H1 (cell line): Measurements from ENCODE around the gene EGFR. TPM values are rescaled to one million over a fixed set of nuclear protein-coding genes. Genes with fewer than 3 reads are reported as not detected.

Experiments used
- CTCF ChIA-PET: fragments of 300-600 bp; sonication (Branson Sonifier 250); formaldehyde crosslinking; loops from one replicate; lab custom pipeline; 2021; ENCODE audit not compliant: partially characterized antibody; lab: Charles Lee
- POLR2A ChIA-PET: fragments of 300-600 bp; sonication (Branson Sonifier 250); formaldehyde crosslinking; loops from one replicate; lab custom pipeline; 2021; ENCODE audit warnings: inconsistent platforms; ENCODE audit not compliant: partially characterized antibody; lab: Charles Lee
- DNase-seq, 2 experiments: peaks; one replicate each; pipeline versions ENCODE4 v3.0.0 to v3.0.0-alpha.2; 2010 to 2022; ENCODE audit warnings: low spot score in 2 of 2, low read depth in 1 of 2, mixed read lengths in 1 of 2
- FAIRE-seq: peaks from 2 replicates; lab custom pipeline; 2011; peaks lifted over from hg19 to GRCh38; lab: Jason Lieb, UNC
- H2AFZ ChIP-seq: 2 replicates; pipeline ENCODE4 v1.8.1; 2012; ENCODE audit warnings: low read length, inconsistent platforms
- H2AK5ac ChIP-seq: 2 replicates; pipeline ENCODE4 v1.6.1; 2013; ENCODE audit warnings: low read depth, low read length
- H2BK120ac ChIP-seq: replicated peaks from 2 replicates; pipeline ENCODE3; 2013; ENCODE audit warnings: low read depth, low read length, inconsistent platforms
- H2BK12ac ChIP-seq: 2 replicates; pipeline ENCODE4 v1.6.1; 2013; ENCODE audit warnings: low read depth, low read length
- H2BK15ac ChIP-seq: 2 replicates; pipeline ENCODE4 v1.6.1; 2013; ENCODE audit warnings: low read length
- H2BK20ac ChIP-seq: 2 replicates; pipeline ENCODE4 v1.6.1; 2013; ENCODE audit warnings: low read length
- H2BK5ac ChIP-seq: 2 replicates; pipeline ENCODE4 v1.6.1; 2013; ENCODE audit warnings: low read depth, low read length
- H3K14ac ChIP-seq: 2 replicates; pipeline ENCODE4 v1.6.1; 2013; ENCODE audit warnings: inconsistent platforms; ENCODE audit not compliant: insufficient read length
- H3K18ac ChIP-seq: 2 replicates; pipeline ENCODE4 v1.6.1; 2013; ENCODE audit warnings: low read length; ENCODE audit errors: extremely low read depth
- H3K23ac ChIP-seq: 2 replicates; pipeline ENCODE4 v1.6.1; 2013; ENCODE audit warnings: inconsistent platforms; ENCODE audit not compliant: insufficient read length
- H3K23me2 ChIP-seq: 2 replicates; pipeline ENCODE4 v1.6.1; 2013; ENCODE audit warnings: low read depth, low read length
- H3K27ac ChIP-seq: 2 replicates; pipeline ENCODE4 v1.6.1; 2011; ENCODE audit warnings: low read depth, low read length, inconsistent platforms
- H3K27me3 ChIP-seq, 4 experiments: replicated peaks in 1 of 4; 1 replicate in 1 of 4; 2 replicates in 3 of 4; pipeline versions ENCODE4 v1.6.1 to v1.8.1; 2011 to 2013; ENCODE audit warnings: low read length in 3 of 4, mild to moderate bottlenecking in 3 of 4, inconsistent platforms in 2 of 4, mixed read lengths in 2 of 4, moderate library complexity in 1 of 4; ENCODE audit not compliant: control insufficient read depth in 3 of 4, insufficient read depth in 3 of 4; ENCODE audit errors: extremely low read depth in 1 of 4
- H3K36me3 ChIP-seq, 4 experiments: 2 replicates each; pipeline versions ENCODE4 v1.6.1 to v1.8.1; 2011 to 2013; ENCODE audit warnings: mild to moderate bottlenecking in 4 of 4, low read length in 3 of 4, moderate library complexity in 2 of 4, control low read depth in 1 of 4, inconsistent platforms in 1 of 4; ENCODE audit not compliant: insufficient read depth in 4 of 4, control insufficient read depth in 2 of 4
- H3K4ac ChIP-seq: replicated peaks from 2 replicates; pipeline ENCODE3; 2013; ENCODE audit warnings: low read length, low read depth, mixed read lengths, inconsistent platforms; ENCODE audit not compliant: insufficient read length
- H3K4me1 ChIP-seq, 4 experiments: replicated peaks in 1 of 4; 1 replicate in 1 of 4; 2 replicates in 3 of 4; pipeline versions ENCODE4 v1.6.1 to v1.8.1; 2011 to 2013; ENCODE audit warnings: low read length in 3 of 4, inconsistent platforms in 2 of 4, mixed read lengths in 1 of 4; ENCODE audit not compliant: insufficient read depth in 4 of 4, control insufficient read depth in 3 of 4
- H3K4me2 ChIP-seq, 2 experiments: 2 replicates each; pipeline versions ENCODE4 v1.6.1 to v1.8.1; 2011 to 2013; ENCODE audit warnings: low read depth in 2 of 2, low read length in 2 of 2, control low read depth in 1 of 2, inconsistent platforms in 1 of 2, mild to moderate bottlenecking in 1 of 2; ENCODE audit not compliant: insufficient read depth in 1 of 2
- H3K4me3 ChIP-seq, 4 experiments: fragments of 200-600, 300-600 bp in 1 of 4; sonication (generic), shearing (Covaris generic), sonication (Bioruptor Twin) in 1 of 4; 2 replicates each; pipeline versions ENCODE4 v1.5.1 to v1.8.1; 2011 to 2016; ENCODE audit warnings: low read length in 4 of 4, low read depth in 3 of 4, control low read depth in 2 of 4, inconsistent platforms in 2 of 4, mild to moderate bottlenecking in 2 of 4, mixed read lengths in 1 of 4, moderate library complexity in 1 of 4; ENCODE audit not compliant: insufficient read depth in 2 of 4; ENCODE audit errors: extremely low read depth in 1 of 4
- H3K56ac ChIP-seq: replicated peaks from 2 replicates; pipeline ENCODE3; 2013; ENCODE audit warnings: low read depth, mild to moderate bottlenecking, mixed read lengths, low read length, inconsistent platforms; ENCODE audit not compliant: insufficient read length
- H3K79me1 ChIP-seq: 2 replicates; pipeline ENCODE4 v1.6.1; 2013; ENCODE audit warnings: low read depth, low read length, control low read depth
- H3K79me2 ChIP-seq, 2 experiments: 2 replicates each; pipeline versions ENCODE4 v1.6.1 to v1.8.1; 2012 to 2013; ENCODE audit warnings: low read length in 2 of 2, mild to moderate bottlenecking in 2 of 2, inconsistent platforms in 1 of 2; ENCODE audit not compliant: insufficient read depth in 2 of 2, control insufficient read depth in 1 of 2
- H3K9ac ChIP-seq, 4 experiments: replicated peaks in 1 of 4; 1 replicate in 1 of 4; 2 replicates in 3 of 4; pipeline versions ENCODE4 v1.6.1 to v1.8.1; 2011 to 2013; ENCODE audit warnings: low read depth in 3 of 4, low read length in 3 of 4, control low read depth in 2 of 4, mild to moderate bottlenecking in 2 of 4, moderate library complexity in 2 of 4, inconsistent platforms in 1 of 4; ENCODE audit errors: extremely low read depth in 1 of 4
- H3K9me3 ChIP-seq, 2 experiments: 2 replicates each; pipeline versions ENCODE4 v1.6.1 to v1.8.1; 2012 to 2013; ENCODE audit warnings: mild to moderate bottlenecking in 2 of 2, moderate library complexity in 2 of 2, control low read depth in 1 of 2, inconsistent platforms in 1 of 2, low read depth in 1 of 2, low read length in 1 of 2, mixed read lengths in 1 of 2; ENCODE audit not compliant: insufficient read depth in 2 of 2
- H4K20me1 ChIP-seq, 2 experiments: replicated peaks in 1 of 2; 2 replicates each; pipeline versions ENCODE3 to v1.8.1; 2011 to 2013; ENCODE audit warnings: inconsistent platforms in 2 of 2, low read length in 2 of 2, mild to moderate bottlenecking in 1 of 2; ENCODE audit not compliant: insufficient read depth in 2 of 2, control insufficient read depth in 1 of 2
- H4K5ac ChIP-seq: 2 replicates; pipeline ENCODE4 v1.6.1; 2013; ENCODE audit warnings: low read length, low read depth, mixed read lengths, inconsistent platforms; ENCODE audit not compliant: insufficient read length
- H4K8ac ChIP-seq: 2 replicates; pipeline ENCODE4 v1.8.0; 2013; ENCODE audit warnings: mild to moderate bottlenecking, moderate library complexity, low read length, inconsistent platforms; ENCODE audit not compliant: insufficient read depth; ENCODE audit errors: extremely low read depth
- H4K91ac ChIP-seq: replicated peaks from 2 replicates; pipeline ENCODE3; 2013; ENCODE audit warnings: low read length, mixed read lengths, inconsistent platforms; ENCODE audit not compliant: insufficient read length
- BCL11A ChIP-seq, 2 experiments: IDR thresholded peaks; one replicate each; pipeline ENCODE4 v1.6.1; 2011; ENCODE audit warnings: low read depth in 2 of 2, low read length in 2 of 2, mild to moderate bottlenecking in 2 of 2
- CBX8 ChIP-seq: fragments of 300-800, 300-1000 bp; sonication (generic); IDR thresholded peaks from 2 replicates; pipeline ENCODE4 v1.7.1; 2016; ENCODE audit warnings: low read depth, low read length, borderline replicate concordance
- EGR1 ChIP-seq: IDR thresholded peaks from 2 replicates; pipeline ENCODE4 v1.6.1; 2011; ENCODE audit warnings: low read depth, low read length, borderline replicate concordance
- EZH2 ChIP-seq: fragments of 200-600 bp; sonication (generic); IDR thresholded peaks from 2 replicates; pipeline ENCODE4 v1.7.1; 2012; ENCODE audit warnings: low read depth, mild to moderate bottlenecking, moderate library complexity, low read length, inconsistent platforms; ENCODE audit not compliant: severe bottlenecking
- FOSL1 ChIP-seq: IDR thresholded peaks from 2 replicates; pipeline ENCODE4 v1.6.1; 2011; ENCODE audit warnings: mild to moderate bottlenecking, low read depth, low read length, moderate library complexity; ENCODE audit not compliant: insufficient read depth
- KDM5A ChIP-seq: fragments of 200-600 bp; IDR thresholded peaks from 2 replicates; pipeline ENCODE4 v1.7.1; 2012; ENCODE audit warnings: mild to moderate bottlenecking, low read length, inconsistent platforms, mixed read lengths
- MAFK ChIP-seq: IDR thresholded peaks from 2 replicates; pipeline ENCODE4 v1.6.1; 2012; ENCODE audit warnings: low read depth, mild to moderate bottlenecking, improper control_type of control experiment, low read length
- RNF2 ChIP-seq: fragments of 200-900, 300-1000 bp; sonication (generic); IDR thresholded peaks from 2 replicates; pipeline ENCODE4 v1.7.1; 2016; ENCODE audit warnings: borderline replicate concordance, low read depth, mild to moderate bottlenecking, antibody characterized with exemption, low read length; ENCODE audit not compliant: poor library complexity, severe bottlenecking; ENCODE audit errors: missing control alignments
- SIX5 ChIP-seq: IDR thresholded peaks from 2 replicates; pipeline ENCODE4 v1.6.1; 2011; ENCODE audit warnings: mild to moderate bottlenecking, low read depth, low read length
- SUZ12 ChIP-seq: fragments of 200-600 bp; sonication (generic); IDR thresholded peaks from 2 replicates; pipeline ENCODE4 v1.6.1; 2012; ENCODE audit warnings: mild to moderate bottlenecking, inconsistent platforms, low read length, moderate library complexity, mixed read lengths
- TEAD4 ChIP-seq: IDR thresholded peaks from 2 replicates; pipeline ENCODE4 v1.6.1; 2012; ENCODE audit warnings: low read depth, low read length, inconsistent platforms, mixed read lengths
- WGBS, 2 experiments: shearing (Covaris generic) in 1 of 2; methylation state at CpG; one replicate each; pipeline versions ENCODE4 v1.1.6 to v1.1.7; 2013 to 2015; ENCODE audit warnings: low lambda C conversion rate in 2 of 2, mixed read lengths in 2 of 2, inconsistent platforms in 1 of 2, low coverage in 1 of 2, missing lambda C conversion rate in 1 of 2; ENCODE audit not compliant: insufficient replicate concordance in 2 of 2, insufficient coverage in 1 of 2, insufficient read length in 1 of 2; ENCODE audit errors: extremely low coverage in 1 of 2, missing lambda C conversion rate in 1 of 2; 5-methylcytosine and 5-hydroxymethylcytosine counted together
- polyA plus RNA-seq, 7 experiments: library from polyadenylated mRNA; depleted of rRNA in 3 of 7; stranded (reverse) in 5 of 7; unstranded in 2 of 7; fragments of >200 nt in 5 of 7; fragments of 200-250 nt in 2 of 7; gene quantifications; 1 replicate in 5 of 7; 2 replicates in 1 of 7; 4 replicates in 1 of 7; pipeline versions ENCODE4 v1.2.1 to v1.2.3, GENCODE V29; 2011 to 2013; ENCODE audit warnings: missing spikeins in 2 of 7, mixed read lengths in 2 of 7
- total RNA-seq: library from RNA; stranded (reverse); fragmentation: NEBNext Ultra II Directional; extraction: Animal tissue kit (Norgen Biotek cat#: 25700); gene quantifications from 2 replicates; pipeline ENCODE4 v1.2.1, GENCODE V29; 2021
- TF ChIP-seq, protein P1 (sequence below): IDR thresholded peaks from 2 replicates; pipeline ENCODE4 v1.6.1; 2012; ENCODE audit warnings: low read length, inconsistent platforms

EGFR gene
- total and polyA plus RNA-seq, 2 of the 8 experiments (the other 6 are each of a cell fraction or from before 2014, with no cell fraction given), result 1.9 to 5.8 TPM

DNA sequence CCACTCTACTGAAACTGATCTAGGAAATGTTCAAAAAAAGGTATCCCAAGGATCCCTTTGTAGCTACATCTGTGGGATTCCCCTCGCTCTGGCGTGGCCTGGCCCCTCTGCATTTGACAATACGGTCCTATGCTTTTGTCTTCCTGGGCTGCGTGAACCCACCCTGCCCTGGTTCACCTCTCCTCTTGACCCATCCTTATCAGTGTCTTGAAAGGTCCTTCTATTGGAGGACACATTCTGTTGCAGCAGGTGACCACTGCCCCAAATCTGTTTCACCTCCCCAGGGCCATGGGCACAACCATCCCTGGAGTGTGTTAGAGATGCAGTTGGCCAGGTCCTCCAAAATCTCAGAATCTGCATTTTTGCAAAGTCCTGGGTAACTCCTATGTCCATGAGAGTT, 100.8 kb downstream of the EGFR start:
- H3K27ac ChIP-seq, result no peak overlapping the region
- no peak overlapping the region for H2BK120ac ChIP-seq
- H3K4me1 ChIP-seq, result no peaks in the 10 kb centered on the region
- 95% methylated on average over 4 of the region's 4 CpGs; no CpG with 5 or more reads in 1 of the 2 experiments for WGBS, 2 experiments
- no peak overlapping the region for H3K56ac ChIP-seq
- H3K4me2 ChIP-seq, result no peak overlapping the region
- no peak overlapping the region for H4K8ac ChIP-seq
- H3K23me2 ChIP-seq, result 0 out of 2 replicates have a peak, but pooled peaks cover 2% of the 10 kb centered on the region
- no peak overlapping the region for H3K4me3 ChIP-seq
- ChIA-PET POLR2A (no interaction called here), CTCF (interaction anchor here (0.7 kb wide), 1 partner anchor 104 kb away, joined by 5 read pairs; no protein-coding TSS in a partner anchor)
- no peak overlapping the region; a peak in 1 of 7 replicates for H3K9ac ChIP-seq
- no peaks in the 10 kb centered on the region for H3K36me3 ChIP-seq
- no peak overlapping the region for H3K18ac ChIP-seq
- H3K4ac ChIP-seq, result no peak overlapping the region
- H3K23ac ChIP-seq, result no peak overlapping the region
- no peak overlapping the region for H3K14ac ChIP-seq
- no peak overlapping the region for H2AFZ ChIP-seq
- no peak overlapping the region for H2AK5ac ChIP-seq
- no peak overlapping the region for H2BK20ac ChIP-seq
- H4K5ac ChIP-seq, result no peak overlapping the region
- H2BK12ac ChIP-seq, result no peak overlapping the region
- FAIRE-seq, result no peak
- no peak for DNase-seq
- H4K20me1 ChIP-seq, result no peaks in the 10 kb centered on the region
- no peaks in the 10 kb centered on the region for H3K9me3 ChIP-seq
- H3K79me1 ChIP-seq, result no peaks in the 10 kb centered on the region
- no peaks in the 10 kb centered on the region for H3K79me2 ChIP-seq
- no peak overlapping the region for H4K91ac ChIP-seq
- no peaks in the 10 kb centered on the region for H3K27me3 ChIP-seq
- no peak overlapping the region for H2BK15ac ChIP-seq
- H2BK5ac ChIP-seq, result no peak overlapping the region
- TF ChIP-seq EGR1 (no peak), TEAD4 (no peak), BCL11A (IDR thresholded peaks at IDR 0.05; ENCODE audit: low read depth in 2 of 2, low read length in 2 of 2) (no peak), RNF2 (no peak), KDM5A (no peak), CBX8 (no peak), SIX5 (no peak), FOSL1 (no peak), EZH2 (no peak), SUZ12 (no peak), MAFK (no peak)
- TF ChIP-seq, protein P1, sequence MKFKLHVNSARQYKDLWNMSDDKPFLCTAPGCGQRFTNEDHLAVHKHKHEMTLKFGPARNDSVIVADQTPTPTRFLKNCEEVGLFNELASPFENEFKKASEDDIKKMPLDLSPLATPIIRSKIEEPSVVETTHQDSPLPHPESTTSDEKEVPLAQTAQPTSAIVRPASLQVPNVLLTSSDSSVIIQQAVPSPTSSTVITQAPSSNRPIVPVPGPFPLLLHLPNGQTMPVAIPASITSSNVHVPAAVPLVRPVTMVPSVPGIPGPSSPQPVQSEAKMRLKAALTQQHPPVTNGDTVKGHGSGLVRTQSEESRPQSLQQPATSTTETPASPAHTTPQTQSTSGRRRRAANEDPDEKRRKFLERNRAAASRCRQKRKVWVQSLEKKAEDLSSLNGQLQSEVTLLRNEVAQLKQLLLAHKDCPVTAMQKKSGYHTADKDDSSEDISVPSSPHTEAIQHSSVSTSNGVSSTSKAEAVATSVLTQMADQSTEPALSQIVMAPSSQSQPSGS, result no peak
